Panc1 (cell line): ENCODE results near the gene LRRC42. TPM values are rescaled to one million over a fixed set of nuclear protein-coding genes. Genes with fewer than 3 reads are reported as not detected.
"Not testable (repeated sequence)": the region's sequence is repeated elsewhere in the genome, so short reads cannot be mapped to it uniquely, and the experiment has no call there.

Source experiments
- ATAC-seq: fragments of 200-7000 bp; cut with Tn5 transposase; 2 replicates; pipeline ENCODE4 v1.9.1; 2020; ENCODE audit warnings: mild to moderate bottlenecking, moderate library complexity
- BruUV-seq: library from RNA; stranded (reverse); fragments of 400-500 nt; replicated peaks from 2 replicates; lab custom pipeline; 2021; lab: Mats Ljungman, UMichigan
- CTCF ChIA-PET: fragments of 300-600 bp; sonication (Branson Sonifier 250); formaldehyde crosslinking; loops from one replicate; lab custom pipeline; 2022; ENCODE audit warnings: antibody characterized with exemption; lab: Charles Lee
- POLR2A ChIA-PET: fragments of 300-600 bp; sonication (Branson Sonifier 250); formaldehyde crosslinking; loops from one replicate; lab custom pipeline; 2022; ENCODE audit warnings: antibody characterized with exemption; lab: Charles Lee
- DNase-seq: peaks from one replicate; pipeline ENCODE4 v3.0.0-alpha.2; 2010; ENCODE audit warnings: low read depth, low spot score
- H3K27ac ChIP-seq: 2 replicates; pipeline ENCODE4 v1.5.1; 2011; ENCODE audit warnings: mild to moderate bottlenecking, low read length, inconsistent platforms
- H3K27me3 ChIP-seq: fragments of 200-500 bp; sonication (Bioruptor generic); 2 replicates; pipeline ENCODE4 v1.6.0; 2014; ENCODE audit warnings: low read length, inconsistent platforms; ENCODE audit not compliant: control insufficient read depth, insufficient read depth
- H3K36me3 ChIP-seq: fragments of 200-500 bp; sonication (Bioruptor generic); 2 replicates; pipeline ENCODE4 v1.5.1; 2014; ENCODE audit warnings: inconsistent platforms, mild to moderate bottlenecking, low read length, moderate library complexity; ENCODE audit not compliant: control insufficient read depth, insufficient read depth
- H3K4me1 ChIP-seq: 2 replicates; pipeline ENCODE4 v1.5.1; 2011; ENCODE audit warnings: inconsistent platforms, mild to moderate bottlenecking, low read length, moderate library complexity; ENCODE audit not compliant: control insufficient read depth, insufficient read depth
- H3K4me3 ChIP-seq, 2 experiments: 2 replicates each; pipeline ENCODE4 v1.5.1; 2011 to 2012; ENCODE audit warnings: low read depth in 2 of 2, low read length in 2 of 2, mild to moderate bottlenecking in 2 of 2, inconsistent platforms in 1 of 2, moderate library complexity in 1 of 2
- H3K9me3 ChIP-seq: fragments of 200-500 bp; sonication (Bioruptor generic); 2 replicates; pipeline ENCODE4 v1.5.1; 2014; ENCODE audit warnings: low read depth, mild to moderate bottlenecking, inconsistent platforms, low read length, moderate library complexity; ENCODE audit not compliant: control insufficient read depth, insufficient read depth
- POLR2AphosphoS5 ChIP-seq: IDR thresholded peaks from 2 replicates; pipeline ENCODE4 v1.6.1; 2012; ENCODE audit warnings: mild to moderate bottlenecking, low read depth, low read length, moderate library complexity
- SIN3A ChIP-seq: IDR thresholded peaks from 2 replicates; pipeline ENCODE4 v1.6.1; 2012; ENCODE audit warnings: low read depth, mild to moderate bottlenecking, low read length, moderate library complexity, borderline replicate concordance; ENCODE audit not compliant: insufficient read depth
- TCF7L2 ChIP-seq: IDR thresholded peaks from 2 replicates; pipeline ENCODE4 v1.6.1; 2011; ENCODE audit warnings: mild to moderate bottlenecking, low read depth, low read length, inconsistent platforms
- in situ Hi-C: cut with HindIII; loops from 2 replicates; pipeline ENCODE4 v1.10.0; 2016; ENCODE audit warnings: low sequenced_read_pairs, low pct_unique_long_range_greater_than_20kb
- intact Hi-C: fragments of 100-400 bp; cut with micrococcal nuclease; formaldehyde crosslinking; loops from one replicate; pipeline ENCODE4 v1.10.0; 2022; ENCODE audit not compliant: unreplicated experiment
- total RNA-seq: library from RNA; stranded (reverse); gene quantifications from one replicate; pipeline ENCODE4 v1.2.1, GENCODE V29; 2021; ENCODE audit not compliant: unreplicated experiment
- TF ChIP-seq, protein P1 (sequence below), 2 experiments: IDR thresholded peaks; 2 replicates each; pipeline ENCODE4 v1.6.1; 2011 to 2012; ENCODE audit warnings: low read depth in 2 of 2, control low read depth in 1 of 2, low read length in 1 of 2, mild to moderate bottlenecking in 1 of 2, moderate library complexity in 1 of 2; ENCODE audit not compliant: insufficient read depth in 1 of 2
- TF ChIP-seq, protein P2 (sequence below): fragments of 450-650 bp; IDR thresholded peaks from 2 replicates; pipeline ENCODE4 v1.5.1; 2017; ENCODE audit warnings: mild to moderate bottlenecking

The LRRC42 gene
- total RNA-seq, 1 experiment from 2014 or later: 41.0 TPM

DNA sequence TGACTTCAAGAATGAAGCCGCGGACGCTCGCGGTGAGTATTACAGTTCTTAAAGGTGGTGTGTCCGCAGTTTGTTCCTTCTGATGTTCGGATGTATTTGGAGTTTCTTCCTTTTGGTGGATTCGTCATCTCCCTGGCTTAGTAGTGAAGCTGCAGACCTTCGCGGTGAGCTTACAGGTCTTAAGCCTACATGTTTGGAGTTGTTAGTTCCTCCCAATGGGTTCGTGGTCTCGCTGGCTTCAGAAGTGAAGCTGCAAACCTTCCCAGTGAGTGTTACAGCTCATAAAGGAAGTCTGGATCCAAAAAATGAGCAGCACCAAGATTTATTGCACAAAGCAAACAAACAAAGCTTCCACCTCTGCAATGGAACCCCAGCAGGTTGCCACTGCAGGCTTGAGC lies 57.1 kb downstream of the LRRC42 start:
- ChIA-PET CTCF (no interaction called here), POLR2A (no interaction called here)
- no TSS peak for BruUV-seq
- Histone ChIP-seq H3K9me3 (no peaks in the 10 kb centered on the region), H3K4me1 (no peaks in the 10 kb centered on the region), H3K27ac (no peak overlapping the region), H3K36me3 (no peaks in the 10 kb centered on the region), H3K4me3 (no peak overlapping the region), H3K27me3 (no peaks in the 10 kb centered on the region)
- DNase-seq (no peak), ATAC-seq (no peak)
- intact Hi-C loops: no loop called here
- in situ Hi-C loops: no loop called here
- no peak for TF ChIP-seq TCF7L2
- TF ChIP-seq, protein P1, sequence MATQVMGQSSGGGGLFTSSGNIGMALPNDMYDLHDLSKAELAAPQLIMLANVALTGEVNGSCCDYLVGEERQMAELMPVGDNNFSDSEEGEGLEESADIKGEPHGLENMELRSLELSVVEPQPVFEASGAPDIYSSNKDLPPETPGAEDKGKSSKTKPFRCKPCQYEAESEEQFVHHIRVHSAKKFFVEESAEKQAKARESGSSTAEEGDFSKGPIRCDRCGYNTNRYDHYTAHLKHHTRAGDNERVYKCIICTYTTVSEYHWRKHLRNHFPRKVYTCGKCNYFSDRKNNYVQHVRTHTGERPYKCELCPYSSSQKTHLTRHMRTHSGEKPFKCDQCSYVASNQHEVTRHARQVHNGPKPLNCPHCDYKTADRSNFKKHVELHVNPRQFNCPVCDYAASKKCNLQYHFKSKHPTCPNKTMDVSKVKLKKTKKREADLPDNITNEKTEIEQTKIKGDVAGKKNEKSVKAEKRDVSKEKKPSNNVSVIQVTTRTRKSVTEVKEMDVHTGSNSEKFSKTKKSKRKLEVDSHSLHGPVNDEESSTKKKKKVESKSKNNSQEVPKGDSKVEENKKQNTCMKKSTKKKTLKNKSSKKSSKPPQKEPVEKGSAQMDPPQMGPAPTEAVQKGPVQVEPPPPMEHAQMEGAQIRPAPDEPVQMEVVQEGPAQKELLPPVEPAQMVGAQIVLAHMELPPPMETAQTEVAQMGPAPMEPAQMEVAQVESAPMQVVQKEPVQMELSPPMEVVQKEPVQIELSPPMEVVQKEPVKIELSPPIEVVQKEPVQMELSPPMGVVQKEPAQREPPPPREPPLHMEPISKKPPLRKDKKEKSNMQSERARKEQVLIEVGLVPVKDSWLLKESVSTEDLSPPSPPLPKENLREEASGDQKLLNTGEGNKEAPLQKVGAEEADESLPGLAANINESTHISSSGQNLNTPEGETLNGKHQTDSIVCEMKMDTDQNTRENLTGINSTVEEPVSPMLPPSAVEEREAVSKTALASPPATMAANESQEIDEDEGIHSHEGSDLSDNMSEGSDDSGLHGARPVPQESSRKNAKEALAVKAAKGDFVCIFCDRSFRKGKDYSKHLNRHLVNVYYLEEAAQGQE (IDR thresholded peaks at IDR 0.05; ENCODE audit: insufficient read depth in 1 of 2, low read depth in 2 of 2, low read length in 1 of 2): no peak
- no peak for TF ChIP-seq SIN3A
- no peak for TF ChIP-seq POLR2AphosphoS5
- TF ChIP-seq, protein P2, sequence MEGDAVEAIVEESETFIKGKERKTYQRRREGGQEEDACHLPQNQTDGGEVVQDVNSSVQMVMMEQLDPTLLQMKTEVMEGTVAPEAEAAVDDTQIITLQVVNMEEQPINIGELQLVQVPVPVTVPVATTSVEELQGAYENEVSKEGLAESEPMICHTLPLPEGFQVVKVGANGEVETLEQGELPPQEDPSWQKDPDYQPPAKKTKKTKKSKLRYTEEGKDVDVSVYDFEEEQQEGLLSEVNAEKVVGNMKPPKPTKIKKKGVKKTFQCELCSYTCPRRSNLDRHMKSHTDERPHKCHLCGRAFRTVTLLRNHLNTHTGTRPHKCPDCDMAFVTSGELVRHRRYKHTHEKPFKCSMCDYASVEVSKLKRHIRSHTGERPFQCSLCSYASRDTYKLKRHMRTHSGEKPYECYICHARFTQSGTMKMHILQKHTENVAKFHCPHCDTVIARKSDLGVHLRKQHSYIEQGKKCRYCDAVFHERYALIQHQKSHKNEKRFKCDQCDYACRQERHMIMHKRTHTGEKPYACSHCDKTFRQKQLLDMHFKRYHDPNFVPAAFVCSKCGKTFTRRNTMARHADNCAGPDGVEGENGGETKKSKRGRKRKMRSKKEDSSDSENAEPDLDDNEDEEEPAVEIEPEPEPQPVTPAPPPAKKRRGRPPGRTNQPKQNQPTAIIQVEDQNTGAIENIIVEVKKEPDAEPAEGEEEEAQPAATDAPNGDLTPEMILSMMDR: no peak

DNA sequence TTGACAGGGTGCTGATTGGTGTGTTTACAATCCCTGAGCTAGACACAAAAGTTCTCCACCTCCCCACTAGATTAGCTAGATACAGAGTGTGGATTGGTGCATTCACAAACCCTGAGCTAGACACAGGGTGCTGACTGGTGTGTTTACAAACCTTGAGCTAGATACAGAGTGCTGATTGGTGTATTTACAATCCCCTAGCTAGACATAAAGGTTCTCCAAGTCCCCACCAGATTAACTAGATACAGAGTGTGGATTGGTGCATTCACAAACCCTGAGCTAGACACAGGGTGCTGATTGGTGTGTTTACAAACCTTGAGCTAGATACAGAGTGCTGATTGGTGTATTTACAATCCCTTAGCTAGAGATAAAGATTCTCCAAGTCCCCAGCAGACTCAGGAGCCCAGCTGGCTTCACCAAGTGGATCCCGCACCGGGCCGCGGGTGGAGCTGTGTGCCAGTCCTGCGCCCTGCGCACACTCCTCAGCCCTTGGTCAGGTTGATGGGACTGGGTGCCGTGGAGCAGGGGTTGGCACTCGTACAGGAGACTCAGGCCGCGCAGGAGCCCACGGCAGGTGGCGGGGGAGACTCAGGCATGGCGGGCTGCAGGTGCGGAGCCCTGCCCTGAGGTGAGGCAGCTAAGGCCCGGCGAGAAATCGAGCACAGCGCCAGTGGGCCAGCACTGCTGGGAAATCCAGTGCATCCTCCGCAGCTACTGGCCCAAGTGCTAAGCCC lies 57.8 kb downstream of the LRRC42 start:
- not testable (repeated sequence) for ATAC-seq

DNA sequence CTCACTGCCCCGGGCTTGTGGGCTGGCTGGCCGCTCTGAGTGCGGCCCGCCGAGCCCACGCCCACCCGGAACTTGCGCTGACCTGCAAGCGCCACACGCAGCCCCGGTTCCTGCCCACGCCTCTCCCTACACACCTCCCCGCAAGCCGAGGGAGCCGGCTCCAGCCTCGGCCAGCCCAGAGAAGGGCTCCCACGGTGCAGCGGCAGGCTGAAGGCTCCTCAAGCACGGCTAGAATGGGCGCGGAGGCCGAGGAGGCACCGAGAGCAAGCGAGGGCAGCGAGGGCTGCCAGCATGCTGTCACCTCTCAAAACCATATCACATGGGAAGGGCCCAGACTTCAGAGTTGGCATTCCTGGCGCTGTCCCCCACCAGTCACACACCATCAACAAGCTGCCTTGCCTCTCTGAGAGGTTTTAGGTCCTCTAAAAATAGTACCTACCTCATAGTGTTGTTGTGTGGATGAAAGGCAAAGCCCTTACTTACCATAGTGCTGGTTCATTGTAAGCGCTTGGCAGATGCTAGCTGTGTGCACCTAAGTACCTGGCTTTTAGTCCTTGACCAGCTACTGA lies 58.4 kb downstream of the LRRC42 start:
- Histone ChIP-seq H3K36me3 (no peaks in the 10 kb centered on the region), H3K27ac (no peak overlapping the region), H3K4me3 (no peak overlapping the region), H3K9me3 (no peaks in the 10 kb centered on the region), H3K4me1 (no peaks in the 10 kb centered on the region), H3K27me3 (no peaks in the 10 kb centered on the region)
- ATAC-seq (no peak), DNase-seq (no peak)
- ChIA-PET CTCF (no interaction called here), POLR2A (interaction anchor here (0.6 kb wide), 1 partner anchor 12 kb away, joined by 3 read pairs; no protein-coding TSS in a partner anchor)
- TF ChIP-seq POLR2AphosphoS5 (no peak), SIN3A (no peak), TCF7L2 (no peak)
- TF ChIP-seq, protein P2: no peak
- TF ChIP-seq, protein P1 (IDR thresholded peaks at IDR 0.05; ENCODE audit: insufficient read depth in 1 of 2, low read depth in 2 of 2, low read length in 1 of 2): no peak
- no TSS peak for BruUV-seq
- intact Hi-C loops (no loop called here), in situ Hi-C loops (no loop called here)

More for the DNA sequence above, 57.8 kb downstream of the LRRC42 start:
- H3K36me3 ChIP-seq, H3K4me1 ChIP-seq, DNase-seq, in situ Hi-C loops, H3K9me3 ChIP-seq, CTCF ChIA-PET, H3K27ac ChIP-seq, H3K4me3 ChIP-seq, H3K27me3 ChIP-seq, intact Hi-C loops, BruUV-seq: not testable (repeated sequence)
- POLR2A ChIA-PET: interaction anchor here (0.6 kb wide), 1 partner anchor 12 kb away, joined by 3 read pairs; no protein-coding TSS in a partner anchor
